DND-41 (cell line): Measurements from ENCODE around the gene BCAS3.

Experiments used
- ATAC-seq: fragments of 200-7000 bp; cut with Tn5 transposase; 3 replicates; pipeline ENCODE4 v1.9.1; 2021; ENCODE audit warnings: low read depth; ENCODE audit not compliant: insufficient read depth
- DNase-seq: peaks from one replicate; pipeline ENCODE4 v3.0.0-alpha.2; 2020
- H2AFZ ChIP-seq: 2 replicates; pipeline ENCODE4 v1.6.0; 2012; ENCODE audit warnings: low read depth, low read length
- H3K27ac ChIP-seq: 2 replicates; pipeline ENCODE4 v1.5.1; 2012; ENCODE audit warnings: low read length, inconsistent platforms
- H3K27me3 ChIP-seq: fragments of 200-600 bp; sonication (generic); 2 replicates; pipeline ENCODE4 v1.6.0; 2012; ENCODE audit warnings: low read length, mild to moderate bottlenecking, inconsistent platforms; ENCODE audit not compliant: insufficient read depth, poor library complexity
- H3K36me3 ChIP-seq: 2 replicates; pipeline ENCODE4 v1.5.1; 2012; ENCODE audit warnings: low read length, inconsistent platforms; ENCODE audit not compliant: insufficient read depth
- H3K4me1 ChIP-seq: 2 replicates; pipeline ENCODE4 v1.5.1; 2012; ENCODE audit warnings: mild to moderate bottlenecking, low read length; ENCODE audit not compliant: insufficient read depth
- H3K4me2 ChIP-seq: 2 replicates; pipeline ENCODE4 v1.6.0; 2012; ENCODE audit warnings: mild to moderate bottlenecking, moderate library complexity, low read length, inconsistent platforms; ENCODE audit not compliant: insufficient read depth
- H3K4me3 ChIP-seq, 2 experiments: fragments of 200-600 bp in 1 of 2; shearing (Covaris generic) in 1 of 2; 2 replicates each; pipeline ENCODE4 v1.5.1; 2012 to 2016; ENCODE audit warnings: inconsistent platforms in 2 of 2, low read length in 2 of 2, mild to moderate bottlenecking in 2 of 2, low read depth in 1 of 2, moderate library complexity in 1 of 2
- H3K79me2 ChIP-seq: 2 replicates; pipeline ENCODE4 v1.6.0; 2012; ENCODE audit warnings: low read length, inconsistent platforms; ENCODE audit not compliant: insufficient read depth
- H3K9ac ChIP-seq: 2 replicates; pipeline ENCODE4 v1.6.0; 2012; ENCODE audit warnings: low read depth, mild to moderate bottlenecking, inconsistent platforms, low read length, moderate library complexity
- H3K9me3 ChIP-seq: 2 replicates; pipeline ENCODE4 v1.5.1; 2012; ENCODE audit warnings: low read length, moderate library complexity, mild to moderate bottlenecking, inconsistent platforms; ENCODE audit not compliant: insufficient read depth, severe bottlenecking
- H4K20me1 ChIP-seq: 2 replicates; pipeline ENCODE4 v1.6.0; 2012; ENCODE audit warnings: low read length; ENCODE audit not compliant: insufficient read depth
- CTCF ChIP-seq: IDR thresholded peaks from 2 replicates; pipeline ENCODE4 v1.5.1; 2012; ENCODE audit warnings: borderline replicate concordance, low read length, moderate library complexity, mild to moderate bottlenecking; ENCODE audit not compliant: poor library complexity, severe bottlenecking; ENCODE audit errors: extremely low read depth
- EZH2 ChIP-seq: IDR thresholded peaks from 3 replicates; pipeline ENCODE4 v1.6.1; 2012; ENCODE audit warnings: borderline replicate concordance, low read depth, mild to moderate bottlenecking, moderate library complexity, low read length, inconsistent platforms; ENCODE audit not compliant: severe bottlenecking

BCAS3 gene

GRCh38 chr17:61380217-61380835, 702.7 kb downstream of the BCAS3 start:
- Histone ChIP-seq H3K36me3 (no peaks in the 10 kb centered on the region), H3K9ac (no peak overlapping the region), H2AFZ (no peak overlapping the region), H3K27me3 (no peaks in the 10 kb centered on the region), H4K20me1 (peaks cover 5% of the 10 kb centered on the region; the same call in 1 of the 2 replicates), H3K4me1 (no peaks in the 10 kb centered on the region), H3K4me3 (no peak overlapping the region), H3K9me3 (no peaks in the 10 kb centered on the region), H3K27ac (no peak overlapping the region), H3K79me2 (no peaks in the 10 kb centered on the region), H3K4me2 (no peak overlapping the region)
- ATAC-seq (no peak), DNase-seq (no peak)
- TF ChIP-seq EZH2 (no peak), CTCF (no peak)

GRCh38 chr17:61380836-61381525, 703.3 kb downstream of the BCAS3 start:
- DNase-seq (no peak), ATAC-seq (no peak)
- Histone ChIP-seq H3K36me3 (no peaks in the 10 kb centered on the region), H3K4me1 (no peaks in the 10 kb centered on the region), H3K9ac (no peak overlapping the region), H3K27ac (no peak overlapping the region), H3K9me3 (no peaks in the 10 kb centered on the region), H3K4me3 (no peak overlapping the region), H4K20me1 (peaks cover 5% of the 10 kb centered on the region; the same call in 1 of the 2 replicates), H2AFZ (no peak overlapping the region), H3K79me2 (no peaks in the 10 kb centered on the region), H3K27me3 (no peaks in the 10 kb centered on the region), H3K4me2 (no peak overlapping the region)
- TF ChIP-seq EZH2 (no peak), CTCF (no peak)

DNA sequence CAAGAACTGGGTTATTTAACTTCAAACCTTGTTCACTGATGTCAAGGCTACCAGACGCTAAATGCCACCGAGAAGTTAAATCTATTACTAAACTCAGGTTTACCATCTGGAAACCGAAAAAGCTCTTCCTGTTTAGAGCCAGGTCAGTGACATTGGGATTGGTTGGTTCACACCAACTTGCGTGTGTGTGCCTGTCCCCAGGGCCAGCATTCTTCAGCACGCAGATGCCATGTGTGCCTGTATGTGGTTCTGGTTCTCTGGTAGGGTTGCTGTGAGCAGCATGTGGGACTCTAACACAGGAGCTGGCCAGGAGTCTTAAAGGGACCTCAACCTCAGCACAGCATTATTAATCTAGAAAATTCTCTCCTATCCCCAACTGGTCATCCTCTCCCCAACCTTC, 703.9 kb downstream of the BCAS3 start:
- no peak for DNase-seq
- no peak overlapping the region for H2AFZ ChIP-seq
- H3K27ac ChIP-seq = no peak overlapping the region
- no peaks in the 10 kb centered on the region for H3K9me3 ChIP-seq
- H4K20me1 ChIP-seq = peaks cover 5% of the 10 kb centered on the region; the same call in 1 of the 2 replicates
- no peaks in the 10 kb centered on the region for H3K36me3 ChIP-seq
- no peak overlapping the region for H3K4me2 ChIP-seq
- H3K4me1 ChIP-seq = no peaks in the 10 kb centered on the region
- H3K4me3 ChIP-seq = no peak overlapping the region
- TF ChIP-seq CTCF (no peak), EZH2 (no peak)
- ATAC-seq = no peak
- no peaks in the 10 kb centered on the region for H3K79me2 ChIP-seq
- no peak overlapping the region for H3K9ac ChIP-seq
- H3K27me3 ChIP-seq = no peaks in the 10 kb centered on the region
